CD14-positive monocyte (primary cell): ENCODE results near the gene PARP11. TPM values are rescaled to one million over a fixed set of nuclear protein-coding genes. Genes with fewer than 3 reads are reported as not detected.

Experiments used
- DNase-seq, 3 donors: peaks; one replicate each; pipeline ENCODE4 v3.0.0-alpha.2; 2011 to 2022
- H2AFZ ChIP-seq: 2 replicates; pipeline ENCODE4 v1.6.0; 2012; ENCODE audit warnings: mild to moderate bottlenecking, low read depth, low read length, inconsistent platforms; ENCODE audit not compliant: insufficient read depth, poor library complexity, severe bottlenecking
- H3K27ac ChIP-seq, 2 donors: 1 replicate in 1 of 2; 2 replicates in 1 of 2; pipeline ENCODE4 v1.5.1; 2012 to 2013; ENCODE audit warnings: low read length in 2 of 2, control low read depth in 1 of 2, inconsistent platforms in 1 of 2, low read depth in 1 of 2, mild to moderate bottlenecking in 1 of 2
- H3K27me3 ChIP-seq, 2 donors: one replicate each; pipeline versions ENCODE4 v1.6.0 to v1.6.1; 2011 to 2013; ENCODE audit warnings: low read length in 2 of 2; ENCODE audit not compliant: control insufficient read depth in 2 of 2, insufficient read depth in 2 of 2
- H3K36me3 ChIP-seq, 2 donors: replicated peaks in 1 of 2; 1 replicate in 1 of 2; 2 replicates in 1 of 2; pipeline versions ENCODE4 v1.5.1 to v1.6.1; 2012 to 2013; ENCODE audit warnings: low read length in 2 of 2, control low read depth in 1 of 2, inconsistent platforms in 1 of 2, mild to moderate bottlenecking in 1 of 2; ENCODE audit not compliant: insufficient read depth in 2 of 2, control insufficient read depth in 1 of 2
- H3K4me1 ChIP-seq, 2 donors: 1 replicate in 1 of 2; 2 replicates in 1 of 2; pipeline versions ENCODE4 v1.5.1 to v1.6.1; 2012 to 2013; ENCODE audit warnings: low read length in 2 of 2, control low read depth in 1 of 2, inconsistent platforms in 1 of 2, mild to moderate bottlenecking in 1 of 2, moderate library complexity in 1 of 2; ENCODE audit not compliant: insufficient read depth in 2 of 2, control insufficient read depth in 1 of 2
- H3K4me2 ChIP-seq: replicated peaks from 2 replicates; pipeline ENCODE3; 2012; ENCODE audit warnings: low read length, moderate library complexity, mild to moderate bottlenecking; ENCODE audit not compliant: poor library complexity, severe bottlenecking; ENCODE audit errors: extremely low read depth
- H3K4me3 ChIP-seq, 3 experiments: fragments of 200-600 bp in 1 of 3; sonication (generic) in 1 of 3; replicated peaks in 1 of 3; 1 replicate in 2 of 3; 2 replicates in 1 of 3; pipeline ENCODE4 v1.5.1; 2011 to 2013; ENCODE audit warnings: low read length in 3 of 3, mild to moderate bottlenecking in 3 of 3, control low read depth in 2 of 3, low read depth in 2 of 3, inconsistent platforms in 1 of 3, moderate library complexity in 1 of 3
- H3K79me2 ChIP-seq: 2 replicates; pipeline ENCODE4 v1.6.0; 2012; ENCODE audit warnings: mild to moderate bottlenecking, control low read depth, inconsistent platforms, low read length, moderate library complexity; ENCODE audit not compliant: insufficient read depth
- H3K9ac ChIP-seq: 2 replicates; pipeline ENCODE4 v1.6.0; 2017; ENCODE audit warnings: low read length, mild to moderate bottlenecking; ENCODE audit not compliant: insufficient read depth, poor library complexity, severe bottlenecking
- H3K9me3 ChIP-seq, 2 donors: replicated peaks in 1 of 2; 1 replicate in 1 of 2; 2 replicates in 1 of 2; pipeline versions ENCODE4 v1.5.1 to v1.6.1; 2012 to 2013; ENCODE audit warnings: low read length in 2 of 2, control low read depth in 1 of 2; ENCODE audit not compliant: control insufficient read depth in 1 of 2, insufficient read depth in 1 of 2
- H4K20me1 ChIP-seq: 2 replicates; pipeline ENCODE4 v1.6.0; 2012; ENCODE audit warnings: mild to moderate bottlenecking, low read length, control low read depth, moderate library complexity; ENCODE audit not compliant: insufficient read depth
- H3K27ac Mint-ChIP-seq, 7 donors: one replicate each; pipeline ENCODE4 v1.8.0; 2020; ENCODE audit warnings: mild to moderate bottlenecking in 7 of 7, mixed read lengths in 7 of 7, moderate library complexity in 6 of 7, inconsistent platforms in 2 of 7
- H3K27me3 Mint-ChIP-seq, 3 donors: one replicate each; pipeline ENCODE4 v1.8.0; 2021 to 2022; ENCODE audit warnings: low read depth in 3 of 3, mild to moderate bottlenecking in 3 of 3, mixed read lengths in 3 of 3, moderate library complexity in 3 of 3, inconsistent platforms in 1 of 3
- H3K36me3 Mint-ChIP-seq, 2 donors: one replicate each; pipeline ENCODE4 v1.8.0; 2020; ENCODE audit warnings: mixed read lengths in 2 of 2, inconsistent platforms in 1 of 2, mild to moderate bottlenecking in 1 of 2
- H3K4me1 Mint-ChIP-seq: one replicate; pipeline ENCODE4 v1.8.0; 2020; ENCODE audit warnings: mild to moderate bottlenecking, mixed read lengths
- H3K4me3 Mint-ChIP-seq, 2 donors: one replicate each; pipeline ENCODE4 v1.8.0; 2020; ENCODE audit warnings: mild to moderate bottlenecking in 2 of 2, mixed read lengths in 2 of 2, moderate library complexity in 1 of 2
- H3K9me3 Mint-ChIP-seq, 7 donors: one replicate each; pipeline ENCODE4 v1.8.0; 2020 to 2022; ENCODE audit warnings: mixed read lengths in 7 of 7, mild to moderate bottlenecking in 6 of 7, moderate library complexity in 6 of 7, inconsistent platforms in 2 of 7
- WGBS: methylation state at CpG from one replicate; pipeline ENCODE4 v1.1.5; 2013; ENCODE audit warnings: missing lambda C conversion rate; ENCODE audit not compliant: insufficient coverage; 5-methylcytosine and 5-hydroxymethylcytosine counted together
- intact Hi-C, 2 donors: fragments of 100-400 bp; cut with micrococcal nuclease; formaldehyde crosslinking; loops; one replicate each; pipeline versions ENCODE4 v1.15.0 to v1.15.1; 2023
- polyA plus RNA-seq, 3 donors: library from polyadenylated mRNA; depleted of rRNA in 1 of 3; unstranded in 2 of 3; stranded (reverse) in 1 of 3; fragments of 300-500 nt in 2 of 3; fragments of >200 nt in 1 of 3; fragmentation: Illumina TruSeq in 2 of 3; gene quantifications; 1 replicate in 2 of 3; 2 replicates in 1 of 3; pipeline ENCODE4 v1.2.3, GENCODE V29; 2012 to 2021
- TF ChIP-seq, protein P1 (sequence below): fragments of 200-600 bp; IDR thresholded peaks from one replicate; pipeline ENCODE4 v1.8.0; 2022; ENCODE audit warnings: antibody characterized with exemption, mild to moderate bottlenecking

PARP11 gene
- polyA plus RNA-seq, 3 donors = 3.2 to 6.2 (median 5.4) TPM

DNA sequence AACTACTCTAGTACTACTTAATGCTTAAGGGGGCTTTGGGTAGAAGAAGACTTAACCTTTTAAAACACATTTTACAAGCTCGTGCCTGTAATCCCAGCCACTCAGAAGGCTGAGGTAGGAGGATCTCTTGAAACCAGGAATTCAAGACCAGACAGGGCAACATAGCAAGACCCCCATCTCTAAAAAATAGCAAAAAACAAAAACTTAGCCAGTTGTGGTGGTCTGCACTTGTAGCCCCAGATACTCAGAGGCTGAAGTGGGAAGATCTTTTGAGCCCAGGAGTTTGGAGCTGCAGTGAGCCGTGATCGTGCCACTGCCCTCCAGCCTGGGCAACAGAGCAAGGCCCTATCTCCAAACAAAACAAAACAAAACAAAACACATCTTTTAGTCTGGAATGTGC lies 39.7 kb upstream of the PARP11 start:
- H3K9me3 ChIP-seq = peaks cover 0 to 9% of the 10 kb centered on the region in 2 donors
- intact Hi-C loops = no loop called here
- H3K9ac ChIP-seq = no peak overlapping the region
- H3K27ac ChIP-seq = no peak overlapping the region
- peaks cover 3 to 7% of the 10 kb centered on the region in 2 donors for H3K4me1 ChIP-seq
- no peak overlapping the region for H2AFZ ChIP-seq
- Mint-ChIP-seq H3K27ac (no peak overlapping the region), H3K4me3 (no peak overlapping the region), H3K36me3 (no peaks in the 10 kb centered on the region), H3K27me3 (peaks cover 0 to 10% (median 2%) of the 10 kb centered on the region in 3 donors), H3K9me3 (peaks cover 7 to 18% (median 10%) of the 10 kb centered on the region in 7 donors), H3K4me1 (peaks cover 5% of the 10 kb centered on the region)
- H3K4me3 ChIP-seq = no peak overlapping the region
- TF ChIP-seq, protein P1, sequence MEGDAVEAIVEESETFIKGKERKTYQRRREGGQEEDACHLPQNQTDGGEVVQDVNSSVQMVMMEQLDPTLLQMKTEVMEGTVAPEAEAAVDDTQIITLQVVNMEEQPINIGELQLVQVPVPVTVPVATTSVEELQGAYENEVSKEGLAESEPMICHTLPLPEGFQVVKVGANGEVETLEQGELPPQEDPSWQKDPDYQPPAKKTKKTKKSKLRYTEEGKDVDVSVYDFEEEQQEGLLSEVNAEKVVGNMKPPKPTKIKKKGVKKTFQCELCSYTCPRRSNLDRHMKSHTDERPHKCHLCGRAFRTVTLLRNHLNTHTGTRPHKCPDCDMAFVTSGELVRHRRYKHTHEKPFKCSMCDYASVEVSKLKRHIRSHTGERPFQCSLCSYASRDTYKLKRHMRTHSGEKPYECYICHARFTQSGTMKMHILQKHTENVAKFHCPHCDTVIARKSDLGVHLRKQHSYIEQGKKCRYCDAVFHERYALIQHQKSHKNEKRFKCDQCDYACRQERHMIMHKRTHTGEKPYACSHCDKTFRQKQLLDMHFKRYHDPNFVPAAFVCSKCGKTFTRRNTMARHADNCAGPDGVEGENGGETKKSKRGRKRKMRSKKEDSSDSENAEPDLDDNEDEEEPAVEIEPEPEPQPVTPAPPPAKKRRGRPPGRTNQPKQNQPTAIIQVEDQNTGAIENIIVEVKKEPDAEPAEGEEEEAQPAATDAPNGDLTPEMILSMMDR = no peak
- no peaks in the 10 kb centered on the region for H4K20me1 ChIP-seq
- no peak for DNase-seq
- no peaks in the 10 kb centered on the region for H3K79me2 ChIP-seq
- no CpG with 5 or more reads among the region's 3 CpGs for WGBS
- no peak overlapping the region for H3K4me2 ChIP-seq
- no peaks in the 10 kb centered on the region for H3K36me3 ChIP-seq
- H3K27me3 ChIP-seq = no peaks in the 10 kb centered on the region

DNA sequence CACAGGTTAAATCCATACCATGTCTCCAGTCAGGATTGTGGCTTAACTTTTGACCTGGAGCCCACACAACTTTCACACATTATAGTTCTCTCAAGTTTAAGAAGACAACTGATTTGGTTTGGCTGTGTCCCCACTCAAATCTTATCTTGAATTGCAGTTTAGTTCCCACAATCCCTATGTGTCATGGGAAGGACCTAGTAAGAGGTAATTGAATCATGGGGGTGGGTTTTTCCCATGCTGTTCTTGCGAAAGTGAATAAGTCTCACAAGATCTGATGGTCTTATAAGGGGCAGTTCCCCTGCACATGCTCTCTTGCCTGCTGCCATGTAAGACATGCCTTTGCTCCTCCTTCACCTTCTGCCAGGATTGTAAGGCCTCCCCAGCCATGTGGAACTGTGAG lies 38.2 kb upstream of the PARP11 start:
- Histone ChIP-seq H4K20me1 (no peaks in the 10 kb centered on the region), H3K36me3 (no peaks in the 10 kb centered on the region), H3K4me2 (no peak overlapping the region), H3K27me3 (no peaks in the 10 kb centered on the region), H3K27ac (no peak overlapping the region), H3K4me1 (peaks cover 17 to 21% of the 10 kb centered on the region in 2 donors), H3K9me3 (peaks cover 0 to 9% of the 10 kb centered on the region in 2 donors), H3K79me2 (no peaks in the 10 kb centered on the region), H2AFZ (no peak overlapping the region), H3K9ac (no peak overlapping the region), H3K4me3 (no peak overlapping the region)
- Mint-ChIP-seq H3K36me3 (no peaks in the 10 kb centered on the region), H3K9me3 (peaks cover 7 to 18% (median 10%) of the 10 kb centered on the region in 7 donors), H3K27ac (peak overlapping the region in 1 of 7 donors; percentile 79), H3K27me3 (peaks cover 0 to 9% (median 2%) of the 10 kb centered on the region in 3 donors), H3K4me1 (peaks cover 18% of the 10 kb centered on the region), H3K4me3 (no peak overlapping the region)
- TF ChIP-seq, protein P1 = no peak
- DNase-seq = peak in 1 of 3 donors; percentile 26
- intact Hi-C loops = no loop called here
- WGBS = no CpG with 5 or more reads among the region's 1 CpG
